GM19328 (cell line): ENCODE measurements around the gene ADRM1.

Experiments used
- ATAC-seq: cut with Tn5 transposase; IDR thresholded peaks from one replicate; pipeline ENCODE4 v1.9.1; 2021; ENCODE audit warnings: mild to moderate bottlenecking, moderate library complexity; ENCODE audit not compliant: unreplicated experiment

Gene ADRM1

GRCh38 chr20:62280303-62280702 lies 22.5 kb upstream of the ADRM1 start:
- no peak for ATAC-seq

GRCh38 chr20:62281161-62281933 lies 21.4 kb upstream of the ADRM1 start:
- no peak for ATAC-seq

- no peak for ATAC-seq
These were observed 20.7 kb upstream of the ADRM1 start for GRCh38 chr20:62282103-62282502.

- no peak for ATAC-seq
These were observed 19.8 kb upstream of the ADRM1 start for GRCh38 chr20:62282877-62283503.

GRCh38 chr20:62284448-62284847 lies 18.3 kb upstream of the ADRM1 start:
- ATAC-seq = no peak

GRCh38 chr20:62285151-62285550 lies 17.6 kb upstream of the ADRM1 start:
- ATAC-seq = no peak

- ATAC-seq = no peak
These were observed 17.1 kb upstream of the ADRM1 start for GRCh38 chr20:62285722-62286121.

- ATAC-seq = no peak
These were observed 16.2 kb upstream of the ADRM1 start for GRCh38 chr20:62286493-62287064.

- ATAC-seq = no peak
These were observed 15.7 kb upstream of the ADRM1 start for GRCh38 chr20:62287129-62287528.

GRCh38 chr20:62287759-62288534 lies 14.8 kb upstream of the ADRM1 start:
- ATAC-seq = no peak

GRCh38 chr20:62288535-62289105 lies 14.2 kb upstream of the ADRM1 start:
- no peak for ATAC-seq

GRCh38 chr20:62289131-62289530 lies 13.7 kb upstream of the ADRM1 start:
- no peak for ATAC-seq

GRCh38 chr20:62289898-62290297 lies 12.9 kb upstream of the ADRM1 start:
- ATAC-seq = no peak

- no peak for ATAC-seq
These were observed 11.3 kb upstream of the ADRM1 start for GRCh38 chr20:62291251-62292066.

- no peak for ATAC-seq
These were observed 10.7 kb upstream of the ADRM1 start for GRCh38 chr20:62292108-62292507.

GRCh38 chr20:62293111-62293784 lies 9.5 kb upstream of the ADRM1 start:
- no peak for ATAC-seq

GRCh38 chr20:62293946-62294345 lies 8.9 kb upstream of the ADRM1 start:
- ATAC-seq = no peak

GRCh38 chr20:62294516-62294915 lies 8.3 kb upstream of the ADRM1 start:
- no peak for ATAC-seq

GRCh38 chr20:62296724-62297448 lies 5.9 kb upstream of the ADRM1 start:
- ATAC-seq = no peak
